Midbrain (tissue), 1 donor: ENCODE results near the gene SCRT2.
"Not testable (repeated sequence)": the region's sequence is repeated elsewhere in the genome, so short reads cannot be mapped to it uniquely, and the experiment has no call there.

Source experiments
- DNase-seq: peaks from one replicate; lab custom pipeline; 2025; lab: John Stamatoyannopoulos, UW

The SCRT2 gene

DNA sequence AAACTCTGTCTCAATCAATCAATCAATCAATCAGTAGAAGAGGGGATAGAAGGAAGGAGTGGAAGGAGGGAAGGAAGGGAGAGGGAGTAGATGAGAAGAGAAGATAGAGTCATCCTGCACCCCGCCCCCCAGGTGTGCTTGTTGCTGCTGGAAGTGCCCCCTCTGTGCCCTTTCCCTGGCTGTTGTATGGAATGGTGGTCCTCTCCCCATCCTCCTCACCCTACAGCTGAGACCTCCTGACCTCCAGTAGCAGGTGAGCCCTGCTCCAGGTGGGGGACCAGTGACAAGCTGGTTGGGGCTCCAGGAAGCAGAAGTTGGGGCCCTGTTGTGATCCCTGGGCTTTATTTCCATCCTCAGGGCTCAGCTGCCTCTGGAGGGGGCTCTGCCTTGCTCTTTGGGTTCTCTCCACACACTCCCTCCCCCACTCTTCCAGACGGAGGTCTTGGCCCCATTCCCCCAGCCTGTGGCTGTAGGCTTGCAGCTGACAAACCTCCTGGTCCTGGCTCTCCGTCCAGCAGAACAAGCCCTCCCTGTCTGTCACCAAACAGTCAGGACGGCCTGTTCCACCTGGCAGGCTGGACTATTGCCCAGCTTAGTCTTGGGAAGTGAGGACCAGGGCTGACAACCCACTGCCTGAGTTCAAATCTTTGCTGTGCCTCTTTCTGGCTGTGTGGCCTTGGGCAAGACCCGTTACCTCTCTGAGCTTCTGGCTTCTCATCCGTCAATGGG lies 26.0 kb upstream of the SCRT2 start:
- no peak for DNase-seq

DNA sequence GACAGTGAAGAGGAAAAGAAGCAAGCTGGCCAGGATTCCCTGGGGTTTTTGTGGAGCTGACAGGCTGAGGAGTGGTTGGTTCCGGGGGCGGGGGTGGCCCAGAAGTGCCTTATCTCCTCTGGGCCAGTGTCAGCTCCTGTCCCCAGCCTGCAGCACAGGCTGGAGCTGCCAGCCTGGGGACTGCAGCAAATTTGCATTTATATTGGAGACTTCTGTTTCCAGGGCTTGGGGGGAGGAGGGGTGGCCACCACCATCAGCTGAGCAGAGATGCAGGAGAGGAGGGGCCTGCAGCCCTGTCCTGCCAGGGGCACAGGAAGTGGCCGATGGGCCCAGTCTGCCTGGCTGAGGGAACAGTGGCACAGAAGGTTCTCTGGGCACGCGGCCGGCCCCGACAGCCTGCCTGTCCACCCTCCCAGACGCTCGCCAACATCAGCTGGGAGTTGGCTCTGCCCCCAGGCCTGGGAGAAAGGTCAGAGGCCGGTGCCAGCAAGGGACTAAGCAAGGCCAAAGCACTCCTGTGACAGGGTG lies 24.3 kb upstream of the SCRT2 start:
- DNase-seq = peak; percentile 71

GRCh38 chr20:699342-699741 lies 23.7 kb upstream of the SCRT2 start:
- no peak for DNase-seq

DNA sequence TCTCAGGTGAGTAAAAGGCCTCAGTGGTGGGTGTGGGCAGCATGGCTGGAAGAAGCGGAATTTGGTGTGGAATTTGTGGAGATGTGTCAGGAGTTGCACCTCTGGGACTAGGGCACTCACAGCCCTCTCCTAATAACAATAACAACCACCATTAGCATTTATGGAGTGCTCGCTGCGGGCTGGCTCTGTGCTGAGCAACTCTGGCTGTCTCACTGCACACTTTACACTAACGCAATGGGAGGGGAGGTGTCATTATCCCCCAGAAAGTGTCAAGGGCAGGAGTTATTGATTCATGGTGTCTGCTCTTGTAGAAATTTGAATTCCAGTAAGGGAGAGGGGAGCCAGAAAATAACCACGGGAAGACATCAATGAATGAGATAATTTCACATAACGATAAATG lies 22.7 kb upstream of the SCRT2 start:
- no peak for DNase-seq

DNA sequence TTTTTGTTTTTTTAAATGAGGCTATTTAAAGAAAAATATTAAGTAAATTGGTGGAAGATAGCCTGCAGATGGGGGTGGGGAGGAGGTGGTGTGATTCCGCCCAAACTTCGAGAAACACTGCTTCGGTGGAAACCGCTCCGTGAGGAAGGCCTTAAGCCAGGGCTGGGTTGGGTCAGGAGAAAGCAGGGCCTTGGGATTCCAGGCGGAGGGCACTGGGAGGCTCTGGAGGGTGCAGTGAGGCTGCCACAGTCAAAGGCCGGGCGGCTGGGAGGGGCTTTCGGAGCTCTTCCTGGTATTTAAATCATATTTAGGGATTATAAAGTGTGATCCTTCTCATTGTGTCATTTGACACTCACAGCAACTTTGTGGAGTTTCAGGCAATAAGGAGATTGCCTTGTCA lies 22.2 kb upstream of the SCRT2 start:
- no peak for DNase-seq

DNA sequence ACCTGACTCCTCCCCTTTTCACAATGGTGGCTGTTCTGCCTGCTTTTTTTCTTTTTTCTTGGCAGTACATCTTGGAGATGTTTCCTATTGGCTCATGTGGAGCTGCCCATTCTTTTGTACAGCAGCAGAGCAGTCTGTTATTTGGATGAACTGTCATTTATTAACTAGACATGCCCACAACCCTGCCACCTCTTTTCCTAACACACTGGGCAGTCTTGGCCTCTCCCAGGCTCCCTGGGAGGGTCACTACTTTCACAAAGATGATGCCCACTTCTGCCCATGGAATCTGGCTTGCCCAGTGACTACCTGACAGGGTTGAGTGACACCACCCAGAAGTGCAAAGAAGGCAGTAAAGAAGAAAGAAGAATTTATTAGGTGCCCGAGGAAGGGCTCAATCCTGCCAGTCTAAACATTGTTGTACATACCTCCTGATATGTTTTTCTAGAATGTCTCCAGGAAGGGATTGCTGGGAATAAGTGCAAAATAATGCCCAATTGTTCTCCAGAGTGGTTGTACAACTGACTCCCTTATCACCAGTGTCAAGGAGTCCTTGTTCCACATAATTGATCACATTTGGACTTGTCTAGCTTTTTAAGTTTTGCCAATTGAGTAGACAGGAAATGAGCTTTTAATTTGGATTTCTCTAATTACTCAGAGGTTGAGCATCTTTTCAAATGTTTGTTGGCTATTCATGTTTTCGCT lies 19.7 kb upstream of the SCRT2 start:
- DNase-seq = no peak

GRCh38 chr20:694496-694895 lies 18.9 kb upstream of the SCRT2 start:
- no peak for DNase-seq

GRCh38 chr20:693786-694185 lies 18.2 kb upstream of the SCRT2 start:
- DNase-seq = not testable (repeated sequence)

- DNase-seq = no peak
These were observed 16.4 kb upstream of the SCRT2 start for GRCh38 chr20:692044-692443.

GRCh38 chr20:689947-690346 lies 14.3 kb upstream of the SCRT2 start:
- no peak for DNase-seq

DNA sequence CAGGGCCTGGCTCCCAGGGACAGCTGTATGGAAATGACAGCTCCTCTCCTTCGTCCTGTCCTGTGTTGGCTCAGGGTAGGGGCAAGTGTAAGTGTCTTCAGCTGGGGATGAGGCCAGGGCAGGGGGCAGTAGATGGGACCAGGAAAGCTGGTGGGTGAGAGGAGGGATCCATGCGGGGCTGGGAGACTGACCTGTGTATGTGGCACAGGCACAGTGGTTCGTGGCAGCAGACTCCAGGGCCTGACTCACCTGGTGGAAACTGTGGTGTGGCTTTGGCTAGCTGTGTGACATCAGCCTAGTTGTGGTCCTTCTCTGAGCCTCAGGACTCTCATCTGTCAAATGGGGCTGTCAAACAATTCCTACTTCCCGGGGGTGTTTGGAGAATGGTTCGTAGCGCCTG lies 13.7 kb upstream of the SCRT2 start:
- DNase-seq = no peak

DNA sequence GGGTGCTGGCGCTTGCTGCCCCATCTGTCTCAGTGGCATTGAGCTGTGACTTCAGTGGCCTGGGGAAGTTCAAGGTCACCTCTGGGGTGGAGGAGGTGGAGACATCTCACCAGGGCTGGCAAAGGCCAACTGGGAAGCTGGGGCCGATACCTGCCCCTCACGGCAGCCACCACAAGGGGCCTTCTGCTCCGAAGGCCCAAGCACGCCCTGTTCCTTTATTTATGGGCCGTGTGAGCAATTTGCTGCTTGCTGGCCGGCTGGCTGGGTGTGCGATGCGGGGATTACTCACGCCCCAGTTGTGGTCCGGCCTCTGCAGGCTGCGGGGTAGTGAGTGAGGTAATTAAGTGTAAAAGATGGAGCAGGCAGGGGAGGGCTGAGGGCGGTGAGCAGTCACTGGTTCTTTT lies 13.2 kb upstream of the SCRT2 start:
- no peak for DNase-seq

DNA sequence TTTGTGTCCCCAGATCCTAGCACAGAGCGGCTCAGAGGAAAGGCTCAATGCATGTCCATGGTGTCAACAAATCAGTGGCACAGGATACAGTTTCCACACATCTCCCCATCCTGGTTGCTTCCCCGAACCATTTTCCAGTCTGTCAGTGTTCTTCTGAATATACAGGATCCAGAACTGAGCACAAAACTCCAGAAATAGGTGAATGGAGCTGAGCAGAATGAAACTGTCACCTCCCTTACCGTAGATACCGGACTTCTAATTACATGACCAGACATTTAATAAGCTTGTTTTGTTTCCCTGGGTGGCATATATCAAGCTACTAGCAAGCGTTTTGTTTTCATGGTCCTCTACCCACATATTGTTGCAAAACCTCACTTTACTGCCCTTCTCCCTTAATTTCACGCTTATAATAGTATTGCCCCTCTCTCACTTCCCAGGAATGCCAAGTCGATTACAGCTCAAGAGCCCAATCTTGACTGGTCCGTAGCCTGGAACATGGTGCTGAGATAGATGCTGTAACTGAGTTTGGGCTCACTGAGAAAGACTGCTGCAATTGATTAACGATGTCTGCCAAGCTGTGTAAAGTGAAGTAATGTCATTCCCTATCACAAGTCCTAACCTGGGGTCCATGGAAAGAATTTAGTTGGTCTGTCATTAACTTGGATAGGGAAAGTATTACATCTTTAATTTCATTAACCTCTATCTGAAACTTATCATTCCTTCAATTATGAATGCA lies 12.0 kb upstream of the SCRT2 start:
- no peak for DNase-seq

DNA sequence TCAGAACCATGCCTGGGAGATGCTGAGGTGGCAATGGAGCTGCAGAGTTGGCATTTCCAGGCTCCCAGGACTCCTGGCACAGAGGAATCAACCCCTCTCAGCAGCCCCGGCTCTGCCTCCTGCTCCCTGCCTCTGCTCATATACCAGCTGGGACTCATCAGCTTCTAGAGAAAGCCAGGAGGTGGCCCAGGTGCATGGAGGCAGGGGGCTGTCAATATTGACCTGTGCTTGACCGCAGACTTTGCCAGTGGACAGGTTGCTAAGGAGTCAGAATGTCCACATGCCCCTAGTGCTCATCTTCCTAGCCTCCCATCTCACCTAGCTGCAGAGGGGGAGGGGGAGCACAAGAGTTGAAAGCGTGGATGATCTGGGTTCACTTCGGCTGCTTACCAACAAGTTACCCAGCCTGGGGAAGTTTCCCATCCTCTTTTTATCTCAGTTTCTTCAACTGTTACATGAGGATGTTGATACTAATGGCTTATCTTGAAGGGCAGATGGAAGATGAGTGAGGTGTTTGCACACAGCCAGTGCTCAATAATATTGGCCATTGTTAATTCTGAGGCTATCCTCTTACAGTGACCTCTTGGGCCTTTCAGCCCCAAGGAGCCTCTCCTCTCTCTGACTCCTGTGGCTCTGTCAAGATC lies 9.2 kb upstream of the SCRT2 start:
- no peak for DNase-seq

- no peak for DNase-seq
These were observed 6.5 kb upstream of the SCRT2 start for GRCh38 chr20:682123-682522.

DNA sequence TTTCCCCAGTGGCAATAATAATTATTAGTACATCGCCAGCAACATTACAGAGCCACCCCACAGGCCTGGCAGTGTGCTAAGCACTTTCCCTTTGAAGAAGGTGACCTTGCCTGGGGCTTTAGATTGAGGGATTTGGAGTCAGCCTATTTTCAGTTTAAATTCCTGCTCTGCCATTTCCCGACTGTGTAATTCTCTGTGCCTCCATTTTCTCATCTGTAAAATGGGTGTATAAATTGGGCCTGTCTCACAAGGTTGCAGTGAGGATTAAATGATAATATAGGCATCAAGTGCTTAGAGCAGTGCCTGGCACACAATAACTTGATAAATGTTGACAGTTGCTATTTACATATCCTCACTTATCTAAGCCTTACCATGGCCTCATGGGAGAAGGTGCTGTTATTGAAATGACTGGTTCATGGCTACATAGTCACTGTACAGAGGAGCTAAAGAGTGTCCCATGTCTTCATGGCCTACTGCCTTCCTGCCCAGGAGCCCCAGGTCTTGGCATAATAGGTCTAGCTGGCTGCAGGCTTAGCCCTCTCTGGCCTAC lies 5.1 kb upstream of the SCRT2 start:
- no peak for DNase-seq

GRCh38 chr20:677957-678356 lies 2.4 kb upstream of the SCRT2 start:
- no peak for DNase-seq

DNA sequence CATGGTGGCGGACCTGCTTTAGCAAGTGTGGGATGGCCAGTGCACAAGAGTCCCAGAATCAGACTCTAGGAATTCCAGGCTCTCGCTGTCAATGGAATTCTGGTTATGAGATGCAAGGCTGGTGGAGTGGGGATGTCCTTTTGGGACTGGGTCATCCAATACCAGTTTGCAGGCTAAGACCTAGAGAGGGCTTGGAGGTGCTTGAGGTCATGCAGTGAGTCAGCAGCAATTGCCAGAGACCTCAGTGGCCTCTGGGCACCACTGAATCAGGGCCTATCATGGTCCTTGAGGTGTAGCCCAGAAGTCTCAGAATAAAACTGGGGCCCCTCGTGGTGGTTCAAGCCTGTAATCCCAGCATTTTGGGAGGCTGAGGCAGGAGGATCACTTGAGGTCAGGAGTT lies 1.4 kb upstream of the SCRT2 start:
- DNase-seq = no peak

DNA sequence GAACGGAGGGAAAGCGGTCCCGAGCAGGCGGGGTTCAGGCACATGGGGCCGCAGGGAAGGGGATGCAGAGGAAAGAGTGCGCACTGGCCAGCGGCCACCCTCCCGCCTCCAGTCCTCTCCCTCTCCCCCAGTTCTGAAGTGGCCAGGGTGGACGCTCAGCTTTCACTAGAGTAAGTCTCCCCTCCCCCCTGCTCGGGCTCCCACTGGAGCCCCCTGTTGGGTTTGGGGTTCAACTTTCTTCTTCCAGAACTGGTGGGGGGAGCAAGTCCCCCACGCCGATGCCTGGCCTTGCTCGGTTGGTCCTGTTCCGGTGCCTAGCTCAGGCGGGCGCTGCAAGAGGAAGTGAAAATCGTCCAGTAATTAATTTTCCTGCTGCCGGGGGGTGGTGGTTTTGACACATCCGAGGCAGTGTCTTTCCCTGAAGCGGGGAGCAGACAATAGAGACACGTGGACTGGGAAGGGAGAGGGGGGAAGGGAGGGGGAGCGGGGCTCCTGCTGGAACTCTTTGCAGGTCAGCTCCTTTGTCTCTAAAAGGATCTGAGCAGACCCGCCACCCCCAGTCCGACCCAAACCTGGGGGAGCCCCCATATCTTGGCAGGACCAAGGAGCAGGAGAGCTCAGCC lies 824 bp upstream of the SCRT2 start:
- DNase-seq = no peak

- DNase-seq = no peak
These were observed 559 bp downstream of the SCRT2 start for GRCh38 chr20:675033-675452.

DNA sequence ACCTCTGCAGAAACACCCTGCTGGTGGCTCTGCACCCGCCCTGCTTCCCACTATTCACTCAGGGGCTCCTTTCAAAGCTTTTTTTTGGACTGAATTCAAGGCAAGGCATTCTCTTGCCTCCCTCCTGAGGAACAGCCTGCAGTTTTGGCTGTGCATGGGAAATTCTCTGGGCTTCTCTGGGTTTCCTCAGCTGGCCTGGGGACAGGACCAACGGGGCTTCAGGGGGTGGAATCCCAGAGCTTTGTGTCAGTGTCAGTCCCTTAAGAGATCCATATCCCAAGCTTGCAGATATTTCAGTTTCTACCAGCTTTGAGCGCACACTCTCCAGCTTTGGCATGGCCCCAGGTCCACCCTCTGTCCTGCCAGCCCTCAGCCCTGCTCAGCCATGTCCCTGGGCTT lies 2.0 kb downstream of the SCRT2 start:
- DNase-seq = no peak
